Body of pancreas (tissue), 4 donors: ENCODE results near the gene CDC42EP5.

Source experiments
- CTCF ChIP-seq, 7 experiments: fragments of 450-650 bp in 4 of 7; fragments of 200-600 bp in 3 of 7; sonication (generic) in 3 of 7; IDR thresholded peaks; one replicate each; pipeline ENCODE4 v1.5.1; 2016 to 2019; ENCODE audit warnings: antibody characterized with exemption in 7 of 7
- POLR2A ChIP-seq, 3 donors: fragments of 450-650 bp; IDR thresholded peaks; one replicate each; pipeline ENCODE4 v1.6.1; 2016; ENCODE audit warnings: antibody characterized with exemption in 3 of 3, mild to moderate bottlenecking in 2 of 3

GRCh38 chr19:54434112-54434872 is 38.8 kb downstream of the CDC42EP5 start:
- no peak for TF ChIP-seq POLR2A (IDR thresholded peaks at IDR 0.05)
- TF ChIP-seq CTCF (IDR thresholded peaks at IDR 0.05) = no peak
